CD4-positive, alpha-beta T cell treated with Interleukin-4 for 4 hours (primary cell): Measurements from ENCODE around the gene MYO1C.
A peak's percentile ranks its signal among the peaks of the same experiment; 100 is the strongest.

Experiments
- DNase-seq: peaks from one replicate; pipeline ENCODE4 v3.0.0-alpha.2; 2020

The MYO1C gene

DNA sequence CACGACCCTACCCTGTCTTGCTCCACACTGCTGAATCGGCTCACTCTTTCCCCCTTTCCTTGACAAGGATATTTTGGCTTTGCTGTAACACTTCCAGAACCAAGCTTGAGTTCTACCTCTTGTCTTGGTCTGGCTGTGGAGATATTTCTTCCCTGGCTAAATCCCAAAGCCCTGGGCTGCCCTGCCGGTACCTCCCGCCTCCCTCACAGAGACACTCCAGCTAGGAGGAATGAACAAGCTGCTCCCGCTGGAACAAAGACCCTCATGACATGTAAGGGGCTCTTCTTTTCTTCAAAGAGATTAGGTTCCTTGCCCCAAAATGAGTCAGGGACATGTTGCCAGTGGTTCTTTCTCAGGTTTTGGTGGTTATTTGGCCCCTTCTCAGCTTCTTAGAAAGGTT lies 13.1 kb upstream of the MYO1C start:
- no peak for DNase-seq

DNA sequence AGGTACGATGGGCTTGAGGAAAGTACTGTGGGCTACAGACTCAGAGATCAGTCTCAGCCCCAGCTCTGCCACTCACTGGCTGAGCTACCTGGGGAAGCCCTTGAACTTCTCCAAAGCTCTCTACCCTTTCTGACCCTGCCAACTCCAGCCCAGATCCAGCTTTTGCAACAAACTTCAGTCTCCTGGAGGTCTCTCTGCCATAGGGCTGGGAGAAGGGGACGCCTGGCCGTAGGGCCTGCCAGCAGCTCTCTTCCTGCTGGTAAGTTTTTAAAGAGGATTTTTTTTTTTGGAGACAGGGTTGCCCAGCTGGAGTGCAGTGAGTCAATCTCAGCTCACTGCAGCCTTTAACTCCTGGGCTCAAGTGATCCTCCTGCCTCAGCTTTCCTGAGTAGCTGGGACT lies 12.4 kb upstream of the MYO1C start:
- DNase-seq = no peak

DNA sequence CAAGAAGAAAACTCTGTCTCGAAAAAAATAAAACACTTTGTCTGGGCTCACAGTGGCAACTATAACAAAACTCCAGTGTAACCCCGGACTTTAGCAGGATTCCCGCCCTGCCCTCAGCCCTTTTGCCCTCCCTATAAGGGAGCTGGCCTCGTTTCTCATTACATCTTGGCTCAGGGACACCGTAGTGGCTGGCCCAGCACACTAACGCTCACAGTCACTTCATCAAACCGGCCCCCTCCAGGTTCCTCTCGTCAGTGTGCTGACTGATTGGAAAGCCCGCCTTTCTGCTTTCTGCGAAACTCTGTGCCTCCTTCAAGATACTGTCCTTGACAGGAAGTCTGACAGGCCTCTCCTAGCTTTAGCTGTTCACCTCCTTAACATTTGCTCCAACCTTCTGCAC lies 11.2 kb upstream of the MYO1C start:
- DNase-seq = no peak

DNA sequence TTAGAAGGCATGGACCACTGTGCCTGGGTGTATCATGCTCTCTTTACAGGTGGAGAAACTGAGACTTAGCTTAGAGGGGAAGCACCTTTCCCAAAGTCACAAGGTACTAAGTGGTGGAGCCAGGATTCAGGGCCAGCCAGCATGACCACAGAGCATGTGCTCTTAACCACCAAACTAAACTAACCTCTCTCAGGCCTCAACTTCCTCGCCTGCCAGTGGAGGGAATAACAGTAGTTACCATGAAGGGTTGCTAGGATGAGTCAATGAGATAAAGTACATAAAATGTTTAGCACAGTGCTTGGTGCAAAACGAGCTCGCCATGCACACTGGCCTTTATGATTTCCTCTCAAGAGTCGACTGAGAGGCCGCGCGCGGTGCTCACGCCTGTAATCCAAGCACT lies 6.4 kb upstream of the MYO1C start:
- DNase-seq = no peak

DNA sequence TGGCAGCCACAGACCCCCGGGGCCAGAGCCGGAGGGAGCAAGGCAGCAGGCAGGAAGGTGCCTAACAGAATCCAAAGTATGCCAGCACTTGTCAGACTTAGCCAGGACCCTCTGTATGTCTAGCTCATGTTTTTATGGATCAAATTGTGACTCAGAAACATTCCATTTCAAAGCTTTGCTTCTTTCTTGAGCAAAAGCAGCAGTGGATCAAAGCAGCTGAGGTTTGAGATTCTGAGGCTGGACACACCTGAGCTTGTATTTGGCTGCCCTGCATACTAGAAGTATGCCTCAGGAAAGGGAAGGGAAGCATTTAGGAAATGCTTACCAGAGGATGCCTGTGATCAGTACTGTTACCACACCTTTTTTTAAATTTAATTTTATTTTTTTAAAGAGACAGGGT lies 5.7 kb upstream of the MYO1C start:
- DNase-seq = no peak

DNA sequence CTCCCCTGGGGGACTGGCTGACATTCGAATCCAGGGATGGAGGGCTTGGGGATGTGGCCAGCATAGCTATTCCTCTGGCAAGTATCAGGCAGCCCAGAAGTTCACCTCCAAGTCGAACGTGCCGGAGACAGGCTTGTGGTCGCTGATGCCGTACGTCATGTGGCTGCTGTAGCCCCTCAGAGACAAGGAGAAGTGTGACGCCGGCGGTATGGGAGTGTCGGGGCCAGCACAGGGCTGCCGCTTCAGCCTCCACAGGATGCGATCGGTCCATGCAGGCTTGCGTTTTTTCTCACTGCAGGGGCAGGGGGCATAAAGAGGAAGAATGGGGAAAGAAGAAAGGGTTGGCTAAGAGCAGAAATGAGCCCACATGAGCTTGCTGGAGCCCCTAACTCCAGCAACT lies 5.3 kb upstream of the MYO1C start:
- DNase-seq = no peak

DNA sequence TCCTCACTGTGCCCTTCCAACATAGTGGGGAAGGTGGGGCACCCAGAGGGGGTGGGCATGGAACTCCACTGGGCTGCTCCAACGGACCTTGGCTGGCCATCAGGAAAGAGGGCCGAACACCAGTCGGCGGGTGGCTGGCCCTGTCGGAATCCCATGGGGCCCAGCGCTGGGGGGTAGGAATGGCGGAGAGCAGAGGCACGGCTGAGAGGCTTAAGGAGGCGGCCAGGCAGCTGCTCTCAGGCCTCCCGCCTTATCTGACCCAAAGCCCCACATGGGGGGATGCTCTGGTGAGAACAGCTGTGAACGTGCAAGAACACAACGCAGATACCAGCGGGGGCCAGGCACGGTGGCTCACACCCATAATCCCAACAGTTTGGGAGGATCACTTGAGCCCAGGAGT lies 4.4 kb upstream of the MYO1C start:
- no peak for DNase-seq

DNA sequence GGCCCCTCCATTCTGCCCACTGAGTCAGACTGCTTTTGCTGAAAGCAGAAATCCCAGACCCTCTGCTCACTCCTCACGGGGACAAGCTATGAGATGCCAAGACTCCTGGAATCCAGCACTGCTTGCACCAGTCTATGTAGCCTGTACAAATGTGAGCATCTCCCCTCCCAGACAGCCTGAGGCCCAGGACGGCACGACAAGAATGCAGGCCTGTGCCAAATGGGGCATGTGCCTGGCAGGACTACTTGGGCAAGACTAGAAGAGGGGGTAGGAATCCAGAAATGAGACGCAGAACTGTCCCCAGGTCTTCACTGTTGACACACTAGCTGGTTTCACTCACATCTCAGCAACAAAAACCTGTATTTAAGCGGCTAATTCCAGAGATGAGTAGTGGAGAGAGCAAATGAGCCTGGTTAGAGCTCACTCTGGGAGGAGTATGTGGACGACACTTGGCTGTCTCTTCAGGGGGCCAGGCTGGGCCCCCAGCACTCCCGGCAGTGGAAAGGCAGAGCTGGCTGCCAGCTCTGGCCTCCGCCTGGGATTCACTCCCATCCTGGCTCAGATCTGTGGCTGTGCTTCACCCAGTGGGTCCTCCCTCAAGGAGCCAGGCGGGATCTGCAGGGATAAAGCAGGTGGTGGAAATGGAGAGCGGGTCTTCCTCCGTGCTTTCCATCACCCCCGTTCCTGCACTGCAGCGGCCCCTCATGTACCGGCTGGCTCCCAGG lies 2.9 kb upstream of the MYO1C start:
- DNase-seq = no peak

DNA sequence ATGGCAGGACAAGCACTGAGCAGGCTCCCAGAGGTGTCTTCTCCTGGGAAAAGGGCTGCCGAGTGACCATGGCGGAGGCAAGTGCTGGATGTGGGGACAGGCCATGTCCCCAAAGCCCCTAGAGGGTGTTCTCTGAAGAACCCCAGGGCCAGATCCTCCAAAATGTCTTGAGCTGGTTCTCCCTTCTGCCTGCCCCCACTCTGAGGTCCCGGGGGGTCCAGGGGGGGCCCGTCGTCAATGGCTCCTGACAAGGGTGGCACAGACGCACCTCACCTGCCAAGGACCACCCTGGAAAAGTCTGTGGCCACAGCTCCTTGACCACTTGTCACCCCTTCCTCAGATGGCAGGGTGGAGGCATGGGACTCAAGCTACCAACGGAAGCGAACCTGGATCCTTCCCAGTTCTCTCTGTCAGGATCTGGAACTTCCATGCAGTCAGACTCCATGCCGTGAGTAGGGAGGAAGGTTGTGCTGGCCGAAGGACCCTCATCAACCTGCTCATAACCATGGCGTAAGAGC lies 2.3 kb upstream of the MYO1C start:
- no peak for DNase-seq

DNA sequence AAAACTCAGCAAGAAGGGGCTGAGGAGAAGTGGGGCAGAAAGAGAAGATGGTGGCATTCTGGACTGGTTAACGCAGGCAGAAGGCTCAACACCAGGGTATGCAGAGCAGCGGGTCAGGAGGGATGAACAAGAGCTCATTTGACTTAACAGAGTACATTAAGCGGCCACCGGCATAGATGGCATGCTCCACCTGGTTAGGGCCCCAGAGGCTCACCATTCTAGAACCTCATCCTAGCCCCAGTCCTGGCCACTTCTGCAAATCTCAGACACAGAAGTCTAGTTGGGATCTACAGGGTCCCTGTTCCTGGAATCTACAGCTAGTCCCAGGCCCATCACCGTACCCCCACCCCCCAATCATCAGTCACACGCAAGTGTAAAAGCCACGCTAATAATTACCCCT lies 1.7 kb upstream of the MYO1C start:
- DNase-seq = no peak

DNA sequence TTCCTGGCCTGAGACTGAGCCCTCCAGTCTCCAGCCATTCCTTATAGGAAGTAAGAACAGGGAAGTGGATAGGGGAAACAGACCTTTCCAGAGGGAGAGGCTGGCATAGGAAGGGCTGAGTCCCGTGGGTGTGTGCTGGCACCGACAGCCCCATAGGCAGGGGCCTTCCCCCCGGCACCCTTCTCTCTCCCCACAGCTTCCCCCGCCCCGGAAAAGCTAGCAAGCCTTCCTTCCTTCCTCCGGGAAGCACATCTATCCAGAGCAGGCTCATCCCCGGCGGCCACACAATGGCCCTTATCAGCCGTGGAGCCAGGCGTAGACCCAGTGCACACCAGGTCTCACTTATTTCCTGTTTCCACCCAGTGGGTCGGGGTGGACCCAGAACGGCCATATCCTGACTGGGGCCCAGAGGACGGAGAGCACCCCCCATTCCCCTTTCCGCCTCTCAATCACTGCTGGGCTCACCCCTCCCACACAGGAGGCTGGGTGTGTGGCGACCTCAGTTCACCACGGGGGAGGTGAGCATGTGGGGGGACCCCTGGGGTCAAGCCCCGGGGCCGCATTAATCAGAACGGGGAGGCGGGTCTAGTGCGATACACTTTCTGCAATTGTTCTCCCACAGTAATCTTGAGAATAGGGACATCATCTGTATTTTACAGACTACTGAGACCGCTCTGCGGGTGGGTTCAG lies 950 bp upstream of the MYO1C start:
- DNase-seq = no peak

DNA sequence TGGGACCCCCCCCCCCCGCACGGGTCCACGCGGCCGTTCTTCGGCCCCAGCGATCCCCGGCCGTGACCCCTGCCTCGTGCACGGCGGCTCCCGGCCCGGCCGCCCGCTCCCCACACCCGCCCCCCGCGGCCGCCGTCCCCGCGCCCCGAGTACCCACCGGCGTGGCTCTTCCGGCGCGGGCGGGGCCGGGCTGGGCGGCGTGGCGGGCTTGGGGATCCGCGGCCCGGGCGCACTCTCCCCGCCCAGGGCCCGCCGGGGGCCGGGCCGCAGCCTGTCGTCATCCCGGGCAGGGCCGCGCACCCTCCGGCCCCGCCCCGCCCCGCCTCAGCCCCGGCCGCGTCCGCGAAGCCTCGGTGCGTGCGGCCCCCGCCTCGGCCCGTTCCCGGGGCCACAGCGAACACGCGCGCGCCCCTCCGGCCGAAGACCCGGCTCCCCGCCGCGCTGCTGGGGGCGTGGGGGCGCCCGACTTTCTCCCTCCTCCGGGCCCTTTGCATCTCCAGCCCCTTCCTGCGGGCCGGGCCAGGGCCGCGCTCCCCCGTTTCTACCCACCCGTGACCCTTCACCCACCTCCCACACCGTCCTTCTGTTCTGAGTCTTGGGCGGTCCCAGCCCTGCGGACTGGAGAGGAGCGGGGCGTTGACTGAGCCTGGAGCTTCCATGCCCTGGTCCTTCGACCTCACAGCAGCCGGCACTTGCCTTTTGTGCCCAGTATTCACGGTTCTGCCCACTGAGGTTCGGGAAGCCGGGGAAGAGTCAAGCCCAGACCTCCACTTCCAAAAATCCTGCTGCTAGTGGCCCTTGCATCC lies 840 bp downstream of the MYO1C start:
- no peak for DNase-seq

DNA sequence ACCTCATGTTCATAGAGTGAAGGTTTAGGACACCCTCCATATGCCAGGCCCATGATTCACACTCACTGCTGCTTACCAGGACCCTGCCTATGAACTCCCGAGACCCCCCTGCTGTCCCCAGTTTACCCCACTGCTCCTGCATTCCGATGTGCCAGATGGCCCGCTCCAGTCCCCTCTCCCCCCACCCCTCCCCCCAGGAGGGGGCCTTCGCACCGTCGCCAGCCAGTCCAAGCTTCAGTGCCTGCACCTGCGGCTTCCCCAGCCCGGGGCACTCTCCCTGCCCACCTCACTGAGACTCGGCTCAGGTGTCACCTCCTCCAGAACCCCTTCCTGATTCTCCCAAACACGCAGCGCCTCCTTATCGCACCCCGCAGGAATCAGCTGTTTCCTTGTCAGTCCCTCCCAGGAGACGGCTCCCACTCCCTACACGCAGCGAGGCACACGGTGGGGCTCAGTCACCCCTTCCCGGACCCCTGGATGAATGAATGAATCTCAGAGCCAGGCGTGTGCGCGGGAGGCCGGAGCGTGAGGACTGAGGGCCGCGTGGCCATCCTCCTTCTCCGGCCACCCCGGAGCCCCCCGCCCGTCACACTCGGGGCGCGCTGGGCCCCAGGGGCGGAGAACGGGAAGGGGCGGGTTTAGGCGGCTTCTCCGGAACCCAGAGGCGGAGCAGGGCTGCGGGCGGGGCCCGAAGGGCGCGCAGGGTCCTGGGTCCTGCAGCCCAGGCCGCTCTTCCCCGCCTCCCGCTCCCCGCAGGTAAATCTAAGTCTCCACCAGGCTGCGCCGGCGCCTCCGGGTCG lies 1.6 kb downstream of the MYO1C start:
- peak; percentile 59 for DNase-seq

DNA sequence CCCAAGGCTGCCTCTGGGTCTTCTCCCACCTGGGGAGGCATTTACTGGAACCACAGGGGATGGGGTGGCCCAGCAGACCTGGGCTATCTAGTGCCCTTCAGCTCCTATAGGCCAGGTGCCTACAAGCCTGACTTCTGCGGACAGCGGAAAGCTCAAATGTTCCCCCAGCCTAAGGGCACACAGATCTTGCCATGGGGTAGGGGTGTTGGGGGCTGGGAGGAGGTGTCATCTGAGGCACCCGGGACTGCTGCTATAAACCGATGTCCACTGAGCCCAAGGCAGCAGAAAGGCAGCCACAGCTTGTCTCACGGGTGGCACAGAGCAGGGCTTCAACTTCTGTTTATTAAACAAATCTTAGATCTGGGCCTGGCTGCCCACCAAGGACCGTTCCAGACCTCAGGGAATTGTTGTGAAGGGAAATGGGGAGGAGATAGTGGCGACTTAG lies 3.6 kb downstream of the MYO1C start:
- DNase-seq = no peak

DNA sequence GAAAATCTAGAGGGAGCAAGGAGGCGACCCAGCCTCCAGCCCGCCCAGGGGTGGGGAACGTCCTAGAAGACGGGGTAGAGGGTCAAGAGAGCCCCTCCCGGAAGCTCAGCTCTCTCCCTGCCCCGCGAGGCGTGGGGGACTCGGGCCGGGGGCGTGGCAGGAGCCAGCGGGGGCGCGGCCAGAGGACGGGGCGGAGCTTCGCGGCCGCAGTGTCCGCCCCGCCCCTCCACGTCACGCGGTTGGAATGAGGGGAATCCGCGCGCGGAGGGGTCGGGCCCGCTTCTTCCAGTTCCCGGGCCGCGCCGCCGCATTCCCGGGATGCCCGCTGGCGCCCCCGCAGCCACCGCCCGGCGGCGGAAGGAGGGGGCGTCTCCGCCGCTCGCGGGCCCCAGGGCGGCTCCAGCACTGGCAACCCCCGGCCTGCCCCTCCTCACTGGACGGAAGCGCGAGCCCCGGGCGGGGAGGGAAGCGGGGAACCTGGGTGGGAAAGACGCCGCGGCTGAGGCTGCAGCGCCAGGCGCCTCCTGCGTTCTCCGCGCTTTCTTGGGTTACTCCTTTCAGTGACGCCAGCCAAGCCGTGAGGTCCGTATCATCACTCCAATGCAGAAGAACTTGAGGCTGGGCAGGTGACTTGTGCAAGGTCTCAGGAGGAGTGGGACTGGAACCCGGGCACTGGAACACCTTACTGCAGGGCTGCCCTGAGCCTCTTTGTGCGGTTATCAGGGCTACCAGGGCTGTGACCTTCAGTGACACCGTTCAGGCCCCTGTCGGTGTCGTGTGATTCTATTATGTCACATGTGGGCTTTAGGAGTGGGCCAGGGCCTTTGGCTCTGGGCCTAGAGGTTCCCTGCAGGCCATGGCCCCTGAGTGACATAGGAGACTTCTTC lies 4.3 kb downstream of the MYO1C start:
- peak; percentile 39 for DNase-seq

DNA sequence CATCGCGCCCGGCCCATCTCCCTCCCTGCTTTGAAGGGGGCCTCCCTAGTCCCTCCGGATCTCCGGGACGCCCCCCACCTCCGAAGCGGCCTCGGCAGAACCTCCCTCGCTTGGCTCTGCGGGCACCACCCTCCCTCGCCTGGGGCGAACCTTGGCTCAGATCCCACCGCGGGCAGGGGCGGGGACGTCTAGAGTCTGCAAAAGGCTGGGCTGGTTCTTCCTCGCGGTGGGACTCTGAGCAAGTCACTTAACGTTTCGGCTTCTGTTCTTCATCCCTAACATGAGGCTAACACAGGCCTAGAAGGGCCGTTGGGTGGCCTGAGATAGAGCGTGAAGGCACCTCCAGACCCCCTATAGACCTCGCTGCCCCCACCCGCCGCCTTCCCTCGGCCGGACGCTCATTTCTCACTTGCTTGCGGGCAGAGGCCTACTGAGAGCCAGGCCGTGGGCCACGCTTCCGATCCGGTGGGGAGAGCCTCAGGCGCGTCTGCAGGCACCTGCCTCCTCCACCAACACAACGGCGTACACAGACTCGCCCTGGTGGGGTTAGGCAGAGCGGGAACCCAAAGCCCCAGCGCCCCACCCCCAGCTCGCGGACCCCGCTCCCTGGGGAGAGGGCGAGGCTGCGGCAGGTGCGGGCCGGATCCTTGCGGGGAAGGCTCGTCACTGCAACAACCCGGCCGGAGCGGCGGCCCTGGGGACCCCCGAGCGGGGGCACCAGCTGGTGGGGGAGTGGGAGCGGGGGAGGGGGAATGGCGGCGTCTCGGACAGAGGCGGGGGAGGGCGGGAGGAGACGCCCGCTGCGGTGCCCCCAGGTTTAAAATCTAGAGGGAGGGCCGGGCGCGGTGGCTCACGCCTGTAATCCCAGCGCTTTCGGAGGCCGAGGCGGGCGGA lies 5.4 kb downstream of the MYO1C start:
- peak; percentile 76 for DNase-seq

DNA sequence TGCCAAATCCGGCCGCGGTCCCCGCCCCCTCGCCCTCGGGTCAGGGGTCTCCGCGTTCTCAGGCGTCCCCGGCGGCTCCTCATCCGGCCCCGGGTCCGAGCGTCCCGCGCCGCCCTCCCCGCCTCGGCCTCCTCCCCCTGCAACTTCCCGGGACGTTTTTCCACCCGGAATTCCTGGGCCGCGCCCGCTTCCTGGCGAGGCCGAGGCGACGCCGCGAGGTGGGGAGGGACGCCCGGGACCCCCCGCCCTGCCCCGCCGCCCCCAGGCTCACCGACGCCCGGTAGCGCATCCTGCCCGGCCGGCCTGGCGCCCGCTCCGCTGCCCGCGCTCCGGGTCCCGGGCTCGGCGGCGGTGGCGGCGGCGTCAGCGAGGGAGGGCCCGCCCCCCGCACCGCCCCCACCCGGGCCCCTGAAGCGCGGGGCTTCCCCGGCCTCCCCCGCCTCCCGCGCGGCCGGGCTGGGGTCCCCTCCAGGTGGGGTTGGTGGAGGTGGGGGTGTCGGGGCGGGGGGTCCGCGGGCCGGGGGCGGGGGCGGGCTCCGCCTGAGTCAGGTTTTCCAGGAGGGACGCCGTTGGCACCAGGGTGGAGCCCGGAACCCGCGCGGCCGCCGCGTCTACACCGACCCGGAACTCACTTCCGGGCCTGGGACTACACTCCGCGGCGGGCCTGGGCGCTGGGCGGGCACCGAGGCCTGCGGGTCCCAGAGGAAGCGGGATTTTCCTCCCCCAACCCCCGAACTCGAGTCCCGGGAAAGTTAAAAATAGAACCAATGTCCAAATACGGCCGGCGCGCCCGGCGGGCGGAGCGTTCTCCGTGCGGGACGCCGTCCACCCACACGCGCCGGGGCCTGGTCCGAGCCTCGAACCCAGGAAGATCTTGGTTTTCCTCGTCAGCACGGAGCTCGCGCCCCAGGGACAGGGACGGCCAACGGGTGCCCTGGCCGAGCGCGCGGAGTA lies 6.8 kb downstream of the MYO1C start:
- peak; percentile 44 for DNase-seq

DNA sequence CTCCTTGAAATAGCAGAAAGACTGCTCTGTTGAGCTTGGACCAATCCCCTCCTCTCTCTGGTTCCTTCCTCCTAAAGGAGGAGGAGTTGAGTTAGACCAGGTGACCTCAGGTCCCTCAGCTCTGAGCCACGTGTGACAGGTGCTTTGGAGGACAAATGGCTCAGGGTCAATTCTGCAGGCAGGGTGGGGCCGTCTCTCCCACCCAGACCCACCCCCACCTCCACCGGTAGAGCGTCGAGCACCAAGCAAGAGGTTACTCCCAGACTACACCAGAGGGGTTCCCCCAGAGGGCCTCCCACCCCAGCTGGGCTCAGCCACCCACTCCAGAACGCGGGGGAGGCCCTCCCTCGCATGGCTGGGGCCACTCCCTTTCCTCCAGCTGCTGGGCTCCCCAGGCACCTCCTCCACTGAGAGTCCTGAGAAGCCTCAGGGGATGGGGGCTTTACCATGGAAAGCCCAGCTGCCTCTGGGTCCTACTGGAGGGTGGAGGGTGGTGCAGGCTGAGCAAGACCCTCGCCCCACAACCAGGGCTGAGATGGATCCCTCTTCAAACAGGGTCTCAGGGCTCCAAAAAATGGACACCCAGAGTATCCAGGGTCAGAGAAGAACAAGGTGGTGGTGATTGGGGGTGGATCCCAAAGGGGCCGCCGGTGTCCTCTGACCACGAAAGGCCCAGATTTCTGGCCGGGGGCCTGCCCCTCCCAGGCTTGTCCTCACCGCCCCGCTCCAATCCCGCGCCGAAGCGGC lies 7.6 kb downstream of the MYO1C start:
- DNase-seq = peak; percentile 40

DNA sequence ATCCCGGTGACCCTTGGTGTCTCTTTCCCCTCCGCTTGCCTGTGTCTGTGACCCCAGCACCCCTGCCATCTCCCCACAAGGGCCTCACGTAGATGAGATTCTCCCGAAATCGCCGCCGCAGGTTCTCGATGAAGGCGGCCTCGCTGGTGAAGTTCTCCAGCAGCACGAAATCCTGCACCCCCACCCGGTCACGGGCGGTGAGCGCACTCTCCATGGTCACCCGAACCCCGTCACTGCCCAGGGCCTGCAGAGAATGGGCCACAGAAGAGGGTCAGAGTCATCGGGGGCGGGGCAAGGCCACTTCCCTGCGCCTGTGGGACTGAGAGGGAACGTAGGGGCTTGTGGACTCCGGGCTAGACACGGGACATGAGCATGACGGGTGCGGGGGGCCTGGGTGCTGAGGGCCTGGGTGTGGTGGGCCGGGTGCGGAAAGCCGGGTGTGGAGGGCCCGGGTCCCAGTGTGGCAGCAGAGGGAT lies 8.4 kb downstream of the MYO1C start:
- DNase-seq = no peak
